ENCODE data around the gene ADCY1.
"Not testable (repeated sequence)": the region's sequence is repeated elsewhere in the genome, so short reads cannot be mapped to it uniquely, and the experiment has no call there.

The ADCY1 gene

GRCh38 chr7:45573661-45574415, at the start of gene ADCY1:
Gene ADCY1, plus strand, starts transcription at chr7:45574368. Its CDS starts 176 bp downstream, at chr7:45574544.
- no peak for DNase-seq

DNA sequence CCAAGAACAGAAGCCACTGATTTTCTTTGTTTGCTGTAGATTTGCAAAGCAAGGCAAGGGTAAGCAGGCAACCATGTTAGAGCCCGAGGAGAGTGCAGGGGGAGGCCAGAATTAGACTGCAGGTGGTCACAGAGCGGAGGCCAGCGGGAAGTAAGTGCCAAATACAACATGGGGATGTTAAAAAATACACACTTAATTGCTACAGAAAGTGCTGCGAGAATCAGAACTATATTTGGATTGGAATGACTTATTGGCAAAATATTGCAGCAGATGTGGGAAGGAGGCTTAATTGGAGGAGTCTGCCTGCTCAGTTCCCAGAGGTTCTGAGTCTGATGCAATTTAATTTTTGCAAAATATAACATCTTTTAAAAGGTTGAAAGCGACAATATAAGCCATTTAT, 49.7 kb upstream of the ADCY1 start:
- no peak for DNase-seq

DNA sequence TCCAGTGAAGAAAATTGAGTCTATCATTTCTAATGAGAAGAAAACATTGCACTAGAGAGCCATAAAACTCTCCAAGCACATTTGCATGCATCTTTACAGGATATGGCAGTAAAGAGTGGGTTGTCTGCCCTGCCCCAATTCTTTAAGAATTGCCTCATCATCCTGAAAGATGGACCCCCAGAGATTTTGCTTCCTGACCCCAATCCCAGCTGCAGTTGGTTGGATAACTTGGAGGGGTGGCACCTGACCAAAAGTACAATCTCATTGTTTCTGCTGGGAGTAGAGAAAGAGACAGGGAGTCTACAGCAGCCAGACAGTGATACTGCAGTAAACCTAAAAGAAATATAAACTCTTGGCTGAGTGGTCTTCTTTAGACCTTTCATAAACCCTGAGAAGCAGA, 49.1 kb upstream of the ADCY1 start:
- no peak for DNase-seq

DNA sequence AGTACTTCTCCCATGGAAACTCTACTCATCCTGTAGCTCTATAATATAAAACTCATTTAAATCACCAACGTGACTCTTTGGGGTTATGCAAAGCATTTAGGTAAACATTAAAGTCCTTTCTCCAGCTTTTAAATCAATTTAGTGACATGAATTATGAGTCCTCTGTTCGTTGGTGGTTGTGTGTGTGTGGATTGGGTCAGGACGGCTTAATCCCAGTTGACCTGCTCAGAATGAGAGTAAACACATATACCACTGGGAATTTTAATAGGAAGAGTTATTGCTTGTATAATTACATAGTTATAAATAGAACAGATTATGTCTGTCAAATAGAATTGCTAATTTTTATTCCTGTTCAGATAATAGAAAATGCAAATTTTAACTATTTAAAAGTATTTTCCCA, 30.7 kb upstream of the ADCY1 start:
- DNase-seq: no peak

- not testable (repeated sequence) for DNase-seq
These were observed 29.0 kb upstream of the ADCY1 start for GRCh38 chr7:45545105-45545710.

DNA sequence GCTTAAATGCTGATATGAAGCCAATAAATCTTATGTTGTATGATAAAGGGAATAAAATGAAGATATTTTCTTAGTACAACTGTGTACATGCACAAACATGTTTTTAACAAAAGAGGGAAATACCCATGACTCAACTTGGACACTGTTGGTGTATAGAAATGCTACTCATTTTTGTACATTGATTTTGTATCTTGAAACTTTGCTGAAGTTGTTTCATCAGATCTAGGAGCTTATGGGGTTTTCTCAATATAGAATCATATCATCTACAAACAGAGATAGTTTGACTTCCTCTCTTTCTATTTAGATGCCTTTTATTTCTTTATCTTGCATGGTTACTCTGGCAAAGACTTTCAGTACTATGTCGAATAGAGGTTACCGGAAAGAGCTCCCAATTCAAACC, 25.3 kb upstream of the ADCY1 start:
- DNase-seq: not testable (repeated sequence)

GRCh38 chr7:45563401-45563800, 10.8 kb upstream of the ADCY1 start:
- DNase-seq: no peak

GRCh38 chr7:45563941-45564461, 10.2 kb upstream of the ADCY1 start:
- no peak for DNase-seq

DNA sequence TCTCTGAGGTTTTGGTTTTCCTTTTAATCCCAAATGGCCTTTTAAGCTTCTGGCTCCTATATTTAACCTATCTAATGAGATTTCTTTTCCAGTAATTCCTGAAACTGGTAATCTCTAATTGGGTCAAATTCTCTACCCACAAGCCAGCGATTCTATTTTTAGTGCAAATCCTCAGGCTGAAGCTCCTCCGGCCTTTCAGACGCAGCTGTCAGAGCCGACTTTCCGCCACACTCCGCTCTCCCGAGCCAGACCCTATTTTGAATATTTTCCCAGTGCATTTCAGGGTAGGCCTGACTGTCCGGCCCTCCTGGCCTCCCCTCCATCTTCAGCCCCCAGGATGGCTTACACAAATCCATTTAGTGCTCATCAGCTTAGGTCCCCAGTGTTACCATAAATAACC, 9.7 kb upstream of the ADCY1 start:
- DNase-seq: no peak

GRCh38 chr7:45564886-45565455, 9.2 kb upstream of the ADCY1 start:
- DNase-seq: no peak

- no peak for DNase-seq
These were observed 7.8 kb upstream of the ADCY1 start for GRCh38 chr7:45566386-45566785.

GRCh38 chr7:45566961-45567360, 7.2 kb upstream of the ADCY1 start:
- no peak for DNase-seq

DNA sequence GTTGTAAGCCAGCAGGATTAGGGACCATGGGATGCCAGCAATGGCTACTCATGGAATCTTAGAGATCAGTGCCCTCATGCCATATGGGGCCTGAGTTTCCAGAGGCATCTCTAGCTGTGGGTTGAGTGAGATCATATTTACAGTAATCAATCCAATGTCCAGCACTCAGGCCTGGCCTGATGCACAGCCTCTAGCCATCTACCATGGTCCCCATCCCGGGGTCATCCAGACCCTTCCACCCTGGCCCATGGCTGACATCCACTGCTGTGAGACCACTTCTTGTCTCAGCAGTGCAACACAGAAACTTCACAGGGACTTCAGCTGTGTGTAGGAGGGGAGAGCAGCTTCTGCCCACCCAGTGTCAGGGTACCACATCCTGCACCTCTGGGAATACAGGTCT, 6.5 kb upstream of the ADCY1 start:
- DNase-seq: no peak

DNA sequence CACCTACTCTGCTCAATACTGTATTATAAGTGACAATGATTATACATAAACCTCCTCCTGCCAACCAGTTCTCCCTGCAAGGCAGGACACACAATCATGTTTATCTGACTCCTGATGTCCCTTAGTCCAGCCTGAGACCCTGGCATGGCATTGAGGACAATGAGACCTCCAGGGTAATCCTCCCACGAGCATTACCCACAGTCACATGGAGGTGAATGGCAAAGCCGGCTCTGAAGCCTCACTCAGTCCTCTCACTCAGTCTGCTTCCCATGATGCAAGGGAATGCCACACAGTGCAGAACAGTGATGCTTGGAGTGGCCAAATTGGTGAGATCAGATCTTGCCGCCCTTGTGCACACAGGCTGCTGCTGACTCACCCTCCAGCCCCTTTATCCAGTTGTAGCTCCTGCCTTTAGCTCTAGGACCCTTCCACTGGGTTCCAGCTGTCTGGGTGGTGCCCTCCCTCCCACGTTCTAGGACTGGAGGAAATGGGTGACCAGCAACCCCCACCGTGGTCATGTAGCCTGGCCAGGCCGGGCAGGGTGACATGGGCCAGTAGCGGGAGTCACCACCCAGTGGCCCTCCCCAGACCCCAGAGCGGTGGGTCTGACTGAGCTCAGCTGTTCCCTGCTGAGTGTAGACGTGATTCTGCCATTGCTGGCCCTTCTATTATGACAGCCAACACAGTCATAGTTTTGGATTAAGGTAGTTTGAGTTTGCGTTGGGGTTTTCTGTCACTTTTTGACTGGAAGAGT, 5.5 kb upstream of the ADCY1 start:
- DNase-seq: no peak

GRCh38 chr7:45569290-45569685, 4.9 kb upstream of the ADCY1 start:
- DNase-seq: no peak

- no peak for DNase-seq
These were observed 3.4 kb upstream of the ADCY1 start for GRCh38 chr7:45570797-45571196.

- no peak for DNase-seq
These were observed 964 bp upstream of the ADCY1 start for GRCh38 chr7:45573204-45573603.

GRCh38 chr7:45574416-45574668, 174 bp downstream of the ADCY1 start:
- DNase-seq: no peak

DNA sequence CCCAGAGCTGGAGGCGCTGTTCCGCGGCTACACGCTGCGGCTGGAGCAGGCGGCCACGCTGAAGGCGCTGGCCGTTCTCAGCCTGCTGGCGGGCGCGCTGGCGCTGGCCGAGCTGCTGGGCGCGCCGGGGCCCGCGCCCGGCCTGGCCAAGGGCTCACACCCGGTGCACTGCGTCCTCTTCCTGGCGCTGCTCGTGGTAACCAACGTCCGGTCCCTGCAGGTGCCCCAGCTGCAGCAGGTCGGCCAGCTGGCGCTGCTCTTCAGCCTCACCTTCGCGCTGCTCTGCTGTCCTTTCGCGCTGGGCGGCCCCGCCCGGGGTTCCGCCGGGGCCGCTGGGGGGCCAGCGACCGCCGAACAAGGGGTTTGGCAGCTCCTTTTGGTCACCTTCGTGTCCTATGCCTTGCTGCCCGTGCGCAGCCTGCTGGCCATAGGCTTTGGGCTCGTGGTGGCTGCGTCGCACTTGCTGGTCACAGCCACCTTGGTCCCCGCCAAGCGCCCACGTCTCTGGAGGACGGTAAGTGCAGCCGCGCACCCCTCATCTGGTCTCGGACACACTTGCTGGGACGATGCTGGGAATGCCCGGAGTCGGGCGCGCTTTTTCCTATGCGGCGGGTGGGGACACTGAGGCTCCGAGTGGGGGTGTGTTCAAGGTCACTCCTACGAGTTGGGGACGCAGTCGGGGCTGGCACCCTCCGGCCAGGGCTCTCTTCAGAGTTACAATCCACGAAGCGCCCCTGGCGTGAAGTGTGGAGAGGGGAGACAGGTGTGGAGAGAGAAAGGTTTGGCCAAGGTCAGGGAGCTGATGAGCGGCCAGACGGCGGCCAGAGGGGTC, 717 bp downstream of the ADCY1 start:
- no peak for DNase-seq

DNA sequence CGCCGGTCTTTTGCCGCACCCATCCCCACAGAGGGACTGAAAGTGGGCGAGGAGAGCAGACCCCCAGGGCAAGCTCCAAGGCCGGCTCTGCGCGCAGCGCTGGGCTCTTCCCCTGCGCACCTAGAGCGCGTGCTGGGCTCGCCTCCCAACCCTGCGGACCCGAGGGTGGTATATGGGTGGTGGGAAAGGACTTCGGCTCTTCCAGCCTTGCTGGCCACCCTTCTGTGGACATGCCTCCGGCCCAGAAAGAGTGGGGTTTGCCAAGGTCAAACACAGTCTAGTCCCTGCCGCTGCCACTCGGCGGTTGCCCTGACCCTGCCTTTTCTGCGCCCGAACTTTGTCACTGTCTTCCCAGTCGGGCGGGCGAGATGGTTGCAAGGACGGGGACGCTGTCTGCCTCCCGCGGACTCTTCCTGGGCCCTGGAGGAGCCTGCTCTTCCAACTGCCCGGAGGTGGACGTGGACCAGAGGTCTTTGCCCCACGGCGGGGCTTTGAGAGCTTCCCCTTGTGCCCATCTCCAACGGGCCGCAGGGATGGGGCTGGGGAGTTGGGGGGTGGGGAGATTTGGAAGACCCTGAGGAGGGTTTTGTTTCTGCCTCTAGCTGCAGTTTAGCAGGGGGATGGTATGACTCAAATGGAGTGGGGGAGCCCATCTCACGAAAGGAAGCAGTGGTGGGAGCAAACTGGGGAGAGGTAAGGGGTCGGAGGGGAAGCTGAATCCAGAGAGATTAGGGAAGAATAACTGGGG, 1.5 kb downstream of the ADCY1 start:
- DNase-seq: no peak

GRCh38 chr7:45576249-45576929, 2.2 kb downstream of the ADCY1 start:
- DNase-seq: no peak

Data from NCI-H187 (cell line).